Loucy (cell line): ENCODE data around the gene CDKN2B-AS1.
A peak's percentile ranks its signal among the peaks of the same experiment; 100 is the strongest.

Source experiments
- H2AFZ ChIP-seq: fragments of 200-600 bp; sonication (generic); 2 replicates; pipeline ENCODE4 v1.6.0; 2016; ENCODE audit warnings: antibody characterized with exemption, mild to moderate bottlenecking, low read length, moderate library complexity
- H3F3A ChIP-seq: fragments of 200-600 bp; 2 replicates; pipeline ENCODE4 v1.6.0; 2016; ENCODE audit warnings: antibody characterized with exemption, low read depth, mild to moderate bottlenecking
- H3K27me3 ChIP-seq: fragments of 200-600 bp; sonication (generic); 2 replicates; pipeline ENCODE4 v1.6.1; 2014; ENCODE audit warnings: low read length, mild to moderate bottlenecking; ENCODE audit not compliant: insufficient read depth, poor library complexity, severe bottlenecking
- H3K36me3 ChIP-seq: fragments of 200-600 bp; sonication (generic); 2 replicates; pipeline ENCODE4 v1.6.1; 2016; ENCODE audit warnings: low read length; ENCODE audit not compliant: insufficient read depth
- H3K4me1 ChIP-seq: fragments of 200-600 bp; sonication (generic); 2 replicates; pipeline ENCODE4 v1.5.1; 2014; ENCODE audit warnings: low read length, mild to moderate bottlenecking; ENCODE audit not compliant: insufficient read depth, poor library complexity, severe bottlenecking
- H3K4me2 ChIP-seq: fragments of 200-600 bp; sonication (generic); 2 replicates; pipeline ENCODE4 v1.6.0; 2014; ENCODE audit warnings: antibody characterized with exemption, low read length, low read depth, mild to moderate bottlenecking; ENCODE audit not compliant: poor library complexity, severe bottlenecking
- H3K4me3 ChIP-seq: fragments of 200-600 bp; sonication (generic); 2 replicates; pipeline ENCODE4 v1.5.1; 2014; ENCODE audit warnings: low read length, mild to moderate bottlenecking, mixed read lengths; ENCODE audit not compliant: poor library complexity, severe bottlenecking
- H3K79me2 ChIP-seq: fragments of 200-600 bp; sonication (generic); 2 replicates; pipeline ENCODE4 v1.6.1; 2014; ENCODE audit warnings: low read length; ENCODE audit not compliant: insufficient read depth
- H3K9ac ChIP-seq: fragments of 200-600 bp; sonication (generic); 2 replicates; pipeline ENCODE4 v1.6.0; 2014; ENCODE audit warnings: mild to moderate bottlenecking, low read depth, low read length, moderate library complexity; ENCODE audit not compliant: poor library complexity, severe bottlenecking
- H3K9me2 ChIP-seq: fragments of 200-600 bp; sonication (generic); replicated peaks from 2 replicates; pipeline ENCODE4 v1.6.1; 2016; ENCODE audit warnings: low read depth, low read length, mixed read lengths
- H3K9me3 ChIP-seq: fragments of 200-600 bp; sonication (generic); 2 replicates; pipeline ENCODE4 v1.6.1; 2014; ENCODE audit warnings: mild to moderate bottlenecking, antibody characterized with exemption, low read length, low read depth; ENCODE audit not compliant: insufficient read depth
- H4K20me1 ChIP-seq: fragments of 200-600 bp; sonication (generic); 2 replicates; pipeline ENCODE4 v1.6.0; 2014; ENCODE audit warnings: antibody characterized with exemption, low read length, mild to moderate bottlenecking; ENCODE audit not compliant: insufficient read depth, poor library complexity, severe bottlenecking
- EZH2phosphoT487 ChIP-seq: fragments of 200-600 bp; IDR thresholded peaks from 2 replicates; pipeline ENCODE4 v1.6.1; 2018; ENCODE audit warnings: antibody characterized with exemption, mild to moderate bottlenecking, moderate library complexity, borderline replicate concordance
- TF ChIP-seq, protein P1 (sequence below): fragments of 200-600 bp; sonication (generic); conservative IDR thresholded peaks from 2 replicates; pipeline ENCODE4 v1.5.1; 2014; ENCODE audit warnings: mild to moderate bottlenecking, antibody characterized with exemption, low read length

The CDKN2B-AS1 gene

DNA sequence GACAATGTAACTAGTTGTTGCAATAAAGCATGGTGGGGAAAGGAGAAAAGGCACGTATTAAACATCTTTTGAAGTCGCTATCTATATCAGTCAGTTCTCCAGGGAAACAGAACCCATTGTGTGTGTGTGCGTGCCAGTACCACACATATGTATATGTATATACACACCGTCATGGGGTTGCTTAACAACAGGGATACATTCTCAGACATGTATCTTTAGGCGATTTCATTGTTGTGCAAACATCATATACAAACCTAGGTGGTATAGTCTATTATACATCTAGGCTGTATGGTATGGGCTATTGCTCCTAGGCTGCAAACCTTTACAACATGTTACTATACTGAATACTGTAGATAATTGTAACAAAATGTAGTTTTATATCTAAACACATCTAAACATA, 2.3 kb downstream of the CDKN2B-AS1 start:
- peak overlapping the region; percentile 84 for H3K4me2 ChIP-seq

DNA sequence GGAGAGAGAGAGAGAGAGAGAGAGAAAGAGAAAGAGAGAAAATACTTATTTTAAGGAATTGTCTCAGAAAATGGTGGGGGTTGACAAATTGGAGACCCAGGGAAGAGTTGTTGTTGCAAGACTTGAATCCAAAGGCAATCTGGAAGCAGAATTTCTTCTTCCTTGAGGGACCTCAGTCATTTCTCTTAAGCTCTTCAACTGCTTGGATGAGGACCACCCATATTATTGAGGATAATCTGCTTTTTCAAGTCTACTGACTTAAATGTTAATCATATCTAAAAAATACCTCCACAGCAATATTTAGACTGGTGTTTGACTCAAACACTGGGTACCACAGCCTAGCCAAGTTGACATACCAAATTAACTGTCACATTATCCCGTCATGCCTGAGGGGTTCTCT, 2.9 kb downstream of the CDKN2B-AS1 start:
- Histone ChIP-seq H3K36me3 (no peaks in the 10 kb centered on the region), H3K4me2 (peak overlapping the region; percentile 84), H2AFZ (no peak overlapping the region), H3F3A (no peaks in the 10 kb centered on the region), H3K9ac (peak overlapping the region; percentile 93), H3K27me3 (no peaks in the 10 kb centered on the region), H3K9me3 (no peaks in the 10 kb centered on the region), H3K4me3 (peak overlapping the region; percentile 99), H3K4me1 (peaks cover 29% of the 10 kb centered on the region), H4K20me1 (peaks cover 29% of the 10 kb centered on the region), H3K9me2 (no peaks in the 10 kb centered on the region), H3K79me2 (peaks cover 76% of the 10 kb centered on the region)
- TF ChIP-seq, protein P1, sequence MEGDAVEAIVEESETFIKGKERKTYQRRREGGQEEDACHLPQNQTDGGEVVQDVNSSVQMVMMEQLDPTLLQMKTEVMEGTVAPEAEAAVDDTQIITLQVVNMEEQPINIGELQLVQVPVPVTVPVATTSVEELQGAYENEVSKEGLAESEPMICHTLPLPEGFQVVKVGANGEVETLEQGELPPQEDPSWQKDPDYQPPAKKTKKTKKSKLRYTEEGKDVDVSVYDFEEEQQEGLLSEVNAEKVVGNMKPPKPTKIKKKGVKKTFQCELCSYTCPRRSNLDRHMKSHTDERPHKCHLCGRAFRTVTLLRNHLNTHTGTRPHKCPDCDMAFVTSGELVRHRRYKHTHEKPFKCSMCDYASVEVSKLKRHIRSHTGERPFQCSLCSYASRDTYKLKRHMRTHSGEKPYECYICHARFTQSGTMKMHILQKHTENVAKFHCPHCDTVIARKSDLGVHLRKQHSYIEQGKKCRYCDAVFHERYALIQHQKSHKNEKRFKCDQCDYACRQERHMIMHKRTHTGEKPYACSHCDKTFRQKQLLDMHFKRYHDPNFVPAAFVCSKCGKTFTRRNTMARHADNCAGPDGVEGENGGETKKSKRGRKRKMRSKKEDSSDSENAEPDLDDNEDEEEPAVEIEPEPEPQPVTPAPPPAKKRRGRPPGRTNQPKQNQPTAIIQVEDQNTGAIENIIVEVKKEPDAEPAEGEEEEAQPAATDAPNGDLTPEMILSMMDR, result no peak
- no peak for TF ChIP-seq EZH2phosphoT487

More for the DNA sequence above, 2.3 kb downstream of the CDKN2B-AS1 start:
- Histone ChIP-seq H3K9me2 (no peaks in the 10 kb centered on the region), H3F3A (no peaks in the 10 kb centered on the region), H3K9me3 (no peaks in the 10 kb centered on the region), H3K4me1 (peaks cover 23% of the 10 kb centered on the region), H3K27me3 (no peaks in the 10 kb centered on the region), H4K20me1 (peaks cover 31% of the 10 kb centered on the region), H3K36me3 (no peaks in the 10 kb centered on the region), H3K79me2 (peaks cover 75% of the 10 kb centered on the region), H2AFZ (no peak overlapping the region), H3K9ac (peak overlapping the region; percentile 93), H3K4me3 (peak overlapping the region; percentile 99)
- no peak for TF ChIP-seq EZH2phosphoT487
- TF ChIP-seq, protein P1, result no peak

DNA sequence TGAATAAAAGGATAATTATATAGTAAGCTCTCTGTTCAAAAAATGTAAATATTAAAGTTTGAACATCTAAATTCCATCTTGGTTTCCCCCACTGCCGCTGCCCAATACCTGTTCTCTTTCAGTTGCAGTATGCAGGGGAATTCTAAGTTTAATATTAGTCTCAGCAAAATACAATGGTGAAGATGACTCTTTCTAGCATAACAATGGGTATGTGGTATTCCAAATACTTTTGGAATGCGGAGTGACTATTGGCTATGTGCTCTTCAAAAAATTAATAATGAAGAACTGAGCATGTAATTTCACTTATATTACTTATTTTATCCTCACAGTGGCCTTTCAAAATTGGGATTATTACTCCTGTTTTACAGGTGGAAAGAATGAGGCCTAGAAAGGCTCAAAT, 3.4 kb downstream of the CDKN2B-AS1 start:
- Histone ChIP-seq H2AFZ (no peak overlapping the region), H3K4me3 (peak overlapping the region; percentile 99)

More for the DNA sequence above, 3.4 kb downstream of the CDKN2B-AS1 start:
- no peaks in the 10 kb centered on the region for H3K9me3 ChIP-seq
- no peak for TF ChIP-seq EZH2phosphoT487
- TF ChIP-seq, protein P1, result no peak
- no peaks in the 10 kb centered on the region for H3K9me2 ChIP-seq
- H3K9ac ChIP-seq, result no peak overlapping the region
- H3K4me1 ChIP-seq, result peaks cover 30% of the 10 kb centered on the region
- no peaks in the 10 kb centered on the region for H3K27me3 ChIP-seq
- peaks cover 75% of the 10 kb centered on the region for H3K79me2 ChIP-seq
- H3F3A ChIP-seq, result no peaks in the 10 kb centered on the region
- peak overlapping the region; percentile 84 for H3K4me2 ChIP-seq
- peaks cover 23% of the 10 kb centered on the region for H4K20me1 ChIP-seq
- H3K36me3 ChIP-seq, result no peaks in the 10 kb centered on the region
